OCI-LY1 (cell line): ENCODE results near the gene ITGA1.

Experiments used
- H2AFZ ChIP-seq: fragments of 200-600 bp; sonication (generic), shearing (Covaris generic); 2 replicates; pipeline ENCODE4 v1.6.0; 2014; ENCODE audit warnings: antibody characterized with exemption, mild to moderate bottlenecking, low read length
- H3F3A ChIP-seq: fragments of 200-600 bp; sonication (generic), shearing (Covaris generic); 2 replicates; pipeline ENCODE4 v1.6.0; 2014; ENCODE audit warnings: mild to moderate bottlenecking, antibody characterized with exemption, low read length, moderate library complexity; ENCODE audit not compliant: insufficient read depth
- H3K27ac ChIP-seq: fragments of 200-600 bp; sonication (generic); 2 replicates; pipeline ENCODE4 v1.5.1; 2014; ENCODE audit warnings: low read length, mixed run types, mild to moderate bottlenecking, low read depth; ENCODE audit not compliant: poor library complexity, severe bottlenecking
- H3K27me3 ChIP-seq: fragments of 200-600 bp; sonication (generic); 2 replicates; pipeline ENCODE4 v1.6.0; 2014; ENCODE audit warnings: antibody characterized with exemption, mild to moderate bottlenecking, low read length, moderate library complexity; ENCODE audit not compliant: insufficient read depth
- H3K36me3 ChIP-seq: fragments of 200-600 bp; sonication (generic); 2 replicates; pipeline ENCODE4 v1.6.1; 2014; ENCODE audit warnings: mild to moderate bottlenecking, antibody characterized with exemption, low read length, moderate library complexity, mixed read lengths; ENCODE audit not compliant: insufficient read depth
- H3K4me1 ChIP-seq: fragments of 200-600 bp; sonication (generic); 2 replicates; pipeline ENCODE4 v1.5.1; 2014; ENCODE audit warnings: mild to moderate bottlenecking, low read length, moderate library complexity; ENCODE audit not compliant: insufficient read depth, severe bottlenecking
- H3K4me2 ChIP-seq: fragments of 200-600 bp; sonication (generic), shearing (Covaris generic); 2 replicates; pipeline ENCODE4 v1.6.1; 2014; ENCODE audit warnings: low read length
- H3K4me3 ChIP-seq: fragments of 200-600 bp; sonication (generic); 2 replicates; pipeline ENCODE4 v1.5.1; 2014; ENCODE audit warnings: low read length, low read depth, mild to moderate bottlenecking, mixed read lengths; ENCODE audit not compliant: poor library complexity, severe bottlenecking
- H3K79me2 ChIP-seq: fragments of 200-600 bp; shearing (Covaris generic); 2 replicates; pipeline ENCODE4 v1.6.1; 2016; ENCODE audit warnings: mixed run types, low read length, mixed read lengths; ENCODE audit not compliant: insufficient read depth
- H3K9ac ChIP-seq: fragments of 200-600 bp; sonication (generic), shearing (Covaris generic); 2 replicates; pipeline ENCODE4 v1.6.1; 2014; ENCODE audit warnings: mild to moderate bottlenecking, low read length, mixed read lengths
- H3K9me2 ChIP-seq: fragments of 200-600 bp; sonication (generic), shearing (Covaris generic); 2 replicates; pipeline ENCODE4 v1.6.1; 2014; ENCODE audit warnings: low read depth, mild to moderate bottlenecking, low read length, mixed read lengths
- H3K9me3 ChIP-seq: fragments of 200-600 bp; shearing (Covaris generic); 2 replicates; pipeline ENCODE4 v1.6.1; 2014; ENCODE audit warnings: low read length, mixed read lengths
- H4K20me1 ChIP-seq: fragments of 200-600 bp; sonication (generic), shearing (Covaris generic); 2 replicates; pipeline ENCODE4 v1.6.0; 2016; ENCODE audit warnings: mild to moderate bottlenecking, low read length; ENCODE audit not compliant: insufficient read depth
- CTCF ChIP-seq: fragments of 200-600 bp; sonication (generic), shearing (Covaris generic); IDR thresholded peaks from 2 replicates; pipeline ENCODE4 v1.5.1; 2017; ENCODE audit warnings: mild to moderate bottlenecking, antibody characterized with exemption, low read length, moderate library complexity, mixed read lengths
- EZH2 ChIP-seq: fragments of 200-600 bp; sonication (generic), shearing (Covaris generic); IDR thresholded peaks from 2 replicates; pipeline ENCODE4 v1.8.0; 2017; ENCODE audit warnings: borderline replicate concordance, mixed run types, mild to moderate bottlenecking, antibody characterized with exemption, low read length, moderate library complexity, mixed read lengths

Gene ITGA1

GRCh38 chr5:52778781-52779180 is 8.9 kb upstream of the ITGA1 start:
- no peaks in the 10 kb centered on the region for H3F3A ChIP-seq
- H3K9ac ChIP-seq: no peak overlapping the region
- TF ChIP-seq EZH2: no peak
- TF ChIP-seq CTCF: no peak
- H3K27me3 ChIP-seq: no peaks in the 10 kb centered on the region
- no peaks in the 10 kb centered on the region for H4K20me1 ChIP-seq
- no peaks in the 10 kb centered on the region for H3K4me1 ChIP-seq
- H3K4me2 ChIP-seq: no peak overlapping the region
- no peaks in the 10 kb centered on the region for H3K9me3 ChIP-seq
- H2AFZ ChIP-seq: no peak overlapping the region
- no peak overlapping the region for H3K27ac ChIP-seq
- no peaks in the 10 kb centered on the region for H3K79me2 ChIP-seq
- H3K9me2 ChIP-seq: no peaks in the 10 kb centered on the region
- no peak overlapping the region for H3K4me3 ChIP-seq
- H3K36me3 ChIP-seq: no peaks in the 10 kb centered on the region

GRCh38 chr5:52779213-52779612 is 8.5 kb upstream of the ITGA1 start:
- H3K27ac ChIP-seq: no peak overlapping the region
- H4K20me1 ChIP-seq: no peaks in the 10 kb centered on the region
- no peaks in the 10 kb centered on the region for H3K36me3 ChIP-seq
- no peaks in the 10 kb centered on the region for H3K9me2 ChIP-seq
- TF ChIP-seq EZH2: no peak
- TF ChIP-seq CTCF: no peak
- no peak overlapping the region for H2AFZ ChIP-seq
- no peaks in the 10 kb centered on the region for H3K27me3 ChIP-seq
- H3K79me2 ChIP-seq: no peaks in the 10 kb centered on the region
- H3F3A ChIP-seq: no peaks in the 10 kb centered on the region
- no peak overlapping the region for H3K4me3 ChIP-seq
- H3K4me1 ChIP-seq: no peaks in the 10 kb centered on the region
- no peaks in the 10 kb centered on the region for H3K9me3 ChIP-seq
- no peak overlapping the region for H3K4me2 ChIP-seq
- no peak overlapping the region for H3K9ac ChIP-seq

- no peak overlapping the region for H3K4me2 ChIP-seq
- no peaks in the 10 kb centered on the region for H3K36me3 ChIP-seq
- TF ChIP-seq EZH2 (no peak), CTCF (no peak)
- H4K20me1 ChIP-seq: no peaks in the 10 kb centered on the region
- H3K79me2 ChIP-seq: no peaks in the 10 kb centered on the region
- no peaks in the 10 kb centered on the region for H3K4me1 ChIP-seq
- H2AFZ ChIP-seq: no peak overlapping the region
- no peak overlapping the region for H3K4me3 ChIP-seq
- H3K27me3 ChIP-seq: no peaks in the 10 kb centered on the region
- no peaks in the 10 kb centered on the region for H3K9me2 ChIP-seq
- H3K9me3 ChIP-seq: no peaks in the 10 kb centered on the region
- no peak overlapping the region for H3K9ac ChIP-seq
- no peak overlapping the region for H3K27ac ChIP-seq
- no peaks in the 10 kb centered on the region for H3F3A ChIP-seq
Observed at GRCh38 chr5:52783226-52783959, 4.3 kb upstream of the ITGA1 start.
